Brain microvascular endothelial cell (primary cell): ENCODE measurements around the gene ANKDD1B.

ENCODE experiments used
- DNase-seq: peaks from one replicate; pipeline ENCODE4 v3.0.0-alpha.2; 2020
- H3K27ac ChIP-seq: fragments of 250-450 bp; sonication (Bioruptor Pico); 2 replicates; pipeline ENCODE4 v1.5.1; 2020; ENCODE audit warnings: mild to moderate bottlenecking, moderate library complexity
- H3K27me3 ChIP-seq: fragments of 250-450 bp; sonication (Bioruptor Pico); replicated peaks from 2 replicates; pipeline ENCODE4 v1.5.1; 2020; ENCODE audit warnings: mild to moderate bottlenecking
- H3K36me3 ChIP-seq: fragments of 250-450 bp; sonication (Bioruptor Pico); replicated peaks from 2 replicates; pipeline ENCODE4 v1.5.1; 2020; ENCODE audit warnings: mild to moderate bottlenecking
- H3K4me3 ChIP-seq: 2 replicates; pipeline ENCODE4 v1.5.1; 2011; ENCODE audit warnings: low read depth, mild to moderate bottlenecking, control low read depth, low read length, moderate library complexity
- CTCF ChIP-seq: IDR thresholded peaks from 2 replicates; pipeline ENCODE4 v1.5.1; 2011; ENCODE audit warnings: low read depth, mild to moderate bottlenecking, moderate library complexity, low read length, control low read depth, inconsistent platforms; ENCODE audit errors: missing control alignments
- in situ Hi-C: cut with HindIII; loops from 2 replicates; pipeline ENCODE4 v1.10.0; 2017; ENCODE audit warnings: low sequenced_read_pairs, low pct_ligation_motif_present

ANKDD1B gene

GRCh38 chr5:75720882-75721281, 109.6 kb downstream of the ANKDD1B start:
- DNase-seq = no peak
- Histone ChIP-seq H3K4me3 (no peak overlapping the region), H3K27me3 (no peaks in the 10 kb centered on the region), H3K27ac (no peak overlapping the region), H3K36me3 (no peaks in the 10 kb centered on the region)
- in situ Hi-C loops = no loop called here
- TF ChIP-seq CTCF = no peak
